ENCODE results near the gene HMGCS2.

Gene HMGCS2

GRCh38 chr1:119767486-119767885 lies 1.2 kb downstream of the HMGCS2 start:
- Histone ChIP-seq H3K27me3 (ENCODE audit: insufficient read depth, low read length) (no peaks in the 10 kb centered on the region), H3K79me2 (ENCODE audit: insufficient read depth, low read length) (no peaks in the 10 kb centered on the region), H3K9me2 (ENCODE audit: low read depth, low read length) (no peaks in the 10 kb centered on the region), H4K20me1 (ENCODE audit: insufficient read depth, low read length) (no peaks in the 10 kb centered on the region), H3K9ac (ENCODE audit: low read length) (no peak overlapping the region), H3K4me3 (ENCODE audit: low read depth, low read length, poor library complexity, severe bottlenecking) (no peak overlapping the region), H3K4me2 (ENCODE audit: low read length) (no peak overlapping the region), H3K27ac (ENCODE audit: low read depth, low read length, poor library complexity, severe bottlenecking) (no peak overlapping the region), H3K36me3 (ENCODE audit: insufficient read depth, low read length) (no peaks in the 10 kb centered on the region), H3F3A (ENCODE audit: insufficient read depth, low read length) (no peaks in the 10 kb centered on the region), H3K4me1 (ENCODE audit: insufficient read depth, low read length, severe bottlenecking) (no peaks in the 10 kb centered on the region), H3K9me3 (ENCODE audit: low read length) (no peaks in the 10 kb centered on the region), H2AFZ (ENCODE audit: low read length) (no peak overlapping the region)
- TF ChIP-seq EZH2 (IDR thresholded peaks at IDR 0.05; ENCODE audit: borderline replicate concordance, low read length), result no peak
- TF ChIP-seq, protein P1, sequence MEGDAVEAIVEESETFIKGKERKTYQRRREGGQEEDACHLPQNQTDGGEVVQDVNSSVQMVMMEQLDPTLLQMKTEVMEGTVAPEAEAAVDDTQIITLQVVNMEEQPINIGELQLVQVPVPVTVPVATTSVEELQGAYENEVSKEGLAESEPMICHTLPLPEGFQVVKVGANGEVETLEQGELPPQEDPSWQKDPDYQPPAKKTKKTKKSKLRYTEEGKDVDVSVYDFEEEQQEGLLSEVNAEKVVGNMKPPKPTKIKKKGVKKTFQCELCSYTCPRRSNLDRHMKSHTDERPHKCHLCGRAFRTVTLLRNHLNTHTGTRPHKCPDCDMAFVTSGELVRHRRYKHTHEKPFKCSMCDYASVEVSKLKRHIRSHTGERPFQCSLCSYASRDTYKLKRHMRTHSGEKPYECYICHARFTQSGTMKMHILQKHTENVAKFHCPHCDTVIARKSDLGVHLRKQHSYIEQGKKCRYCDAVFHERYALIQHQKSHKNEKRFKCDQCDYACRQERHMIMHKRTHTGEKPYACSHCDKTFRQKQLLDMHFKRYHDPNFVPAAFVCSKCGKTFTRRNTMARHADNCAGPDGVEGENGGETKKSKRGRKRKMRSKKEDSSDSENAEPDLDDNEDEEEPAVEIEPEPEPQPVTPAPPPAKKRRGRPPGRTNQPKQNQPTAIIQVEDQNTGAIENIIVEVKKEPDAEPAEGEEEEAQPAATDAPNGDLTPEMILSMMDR (IDR thresholded peaks at IDR 0.05; ENCODE audit: low read length), result no peak

DNA sequence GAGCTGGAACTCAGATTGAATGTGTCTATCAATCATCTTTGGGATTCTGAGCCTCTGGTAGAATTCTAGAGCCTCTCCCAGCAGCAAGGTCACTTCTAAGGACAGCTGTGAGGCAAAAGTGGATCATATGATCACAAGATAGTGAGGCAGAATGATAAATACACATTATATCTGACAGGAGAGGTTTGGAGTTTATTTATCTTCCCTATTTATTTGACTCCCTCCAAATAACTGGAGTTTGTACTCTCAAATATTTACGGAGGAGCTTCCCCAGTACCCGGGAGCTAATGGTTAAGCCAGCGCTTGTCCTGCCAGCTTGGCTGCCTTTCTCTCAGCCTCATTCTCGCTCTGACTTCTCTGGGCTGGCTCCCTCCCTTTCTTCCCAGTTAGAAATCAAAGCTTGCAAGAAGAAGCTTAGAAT lies 2.3 kb downstream of the HMGCS2 start:
- Histone ChIP-seq H4K20me1 (ENCODE audit: insufficient read depth, low read length) (no peaks in the 10 kb centered on the region), H3K4me1 (ENCODE audit: insufficient read depth, low read length, severe bottlenecking) (no peaks in the 10 kb centered on the region), H3K9ac (ENCODE audit: low read length) (no peak overlapping the region), H3K9me3 (ENCODE audit: low read length) (no peaks in the 10 kb centered on the region), H3K4me2 (ENCODE audit: low read length) (no peak overlapping the region), H3K79me2 (ENCODE audit: insufficient read depth, low read length) (no peaks in the 10 kb centered on the region), H3K4me3 (ENCODE audit: low read depth, low read length, poor library complexity, severe bottlenecking) (no peak overlapping the region), H3K36me3 (ENCODE audit: insufficient read depth, low read length) (no peaks in the 10 kb centered on the region), H3K9me2 (ENCODE audit: low read depth, low read length) (no peaks in the 10 kb centered on the region), H2AFZ (ENCODE audit: low read length) (no peak overlapping the region), H3K27me3 (ENCODE audit: insufficient read depth, low read length) (no peaks in the 10 kb centered on the region), H3F3A (ENCODE audit: insufficient read depth, low read length) (no peaks in the 10 kb centered on the region), H3K27ac (ENCODE audit: low read depth, low read length, poor library complexity, severe bottlenecking) (no peak overlapping the region)
- TF ChIP-seq, protein P1 (IDR thresholded peaks at IDR 0.05; ENCODE audit: low read length), result no peak
- no peak for TF ChIP-seq EZH2 (IDR thresholded peaks at IDR 0.05; ENCODE audit: borderline replicate concordance, low read length)

- H3K4me1 ChIP-seq (ENCODE audit: insufficient read depth, low read length, severe bottlenecking), result no peaks in the 10 kb centered on the region
- no peak overlapping the region for H3K4me2 ChIP-seq (ENCODE audit: low read length)
- no peaks in the 10 kb centered on the region for H3K36me3 ChIP-seq (ENCODE audit: insufficient read depth, low read length)
- H3F3A ChIP-seq (ENCODE audit: insufficient read depth, low read length), result no peaks in the 10 kb centered on the region
- no peaks in the 10 kb centered on the region for H4K20me1 ChIP-seq (ENCODE audit: insufficient read depth, low read length)
- H2AFZ ChIP-seq (ENCODE audit: low read length), result no peak overlapping the region
- no peaks in the 10 kb centered on the region for H3K9me2 ChIP-seq (ENCODE audit: low read depth, low read length)
- H3K9ac ChIP-seq (ENCODE audit: low read length), result no peak overlapping the region
- no peak overlapping the region for H3K4me3 ChIP-seq (ENCODE audit: low read depth, low read length, poor library complexity, severe bottlenecking)
- no peak for TF ChIP-seq EZH2 (IDR thresholded peaks at IDR 0.05; ENCODE audit: borderline replicate concordance, low read length)
- TF ChIP-seq, protein P1 (IDR thresholded peaks at IDR 0.05; ENCODE audit: low read length), result no peak
- no peaks in the 10 kb centered on the region for H3K27me3 ChIP-seq (ENCODE audit: insufficient read depth, low read length)
- H3K79me2 ChIP-seq (ENCODE audit: insufficient read depth, low read length), result no peaks in the 10 kb centered on the region
- H3K9me3 ChIP-seq (ENCODE audit: low read length), result no peaks in the 10 kb centered on the region
- H3K27ac ChIP-seq (ENCODE audit: low read depth, low read length, poor library complexity, severe bottlenecking), result no peak overlapping the region
Measured at GRCh38 chr1:119764220-119764619, 4.5 kb downstream of the HMGCS2 start.

Measured in OCI-LY1 (cell line).